DOHH2 (cell line): ENCODE results near the gene DSE.

Source experiments
- H3F3A ChIP-seq: fragments of 200-600 bp; sonication (generic), shearing (Covaris generic); 2 replicates; pipeline ENCODE4 v1.6.0; 2016; ENCODE audit warnings: antibody characterized with exemption, mild to moderate bottlenecking; ENCODE audit not compliant: control insufficient read depth, insufficient read depth
- H3K27ac ChIP-seq: fragments of 200-600 bp; sonication (generic); 2 replicates; pipeline ENCODE4 v1.5.1; 2014; ENCODE audit warnings: low read depth, mild to moderate bottlenecking, low read length, moderate library complexity
- H3K27me3 ChIP-seq: fragments of 200-600 bp; sonication (generic); 2 replicates; pipeline ENCODE4 v1.6.1; 2014; ENCODE audit warnings: mild to moderate bottlenecking, low read length, mixed read lengths; ENCODE audit not compliant: control insufficient read depth
- H3K36me3 ChIP-seq: fragments of 200-600 bp; sonication (generic); 2 replicates; pipeline ENCODE4 v1.6.1; 2014; ENCODE audit warnings: mild to moderate bottlenecking, low read length, moderate library complexity, mixed read lengths; ENCODE audit not compliant: control insufficient read depth
- H3K4me1 ChIP-seq: fragments of 200-600 bp; sonication (generic); 2 replicates; pipeline ENCODE4 v1.6.1; 2014; ENCODE audit warnings: mild to moderate bottlenecking, low read length, mixed read lengths; ENCODE audit not compliant: control insufficient read depth
- H3K4me2 ChIP-seq: fragments of 200-600 bp; sonication (generic); 2 replicates; pipeline ENCODE4 v1.6.0; 2014; ENCODE audit warnings: mild to moderate bottlenecking, low read length, moderate library complexity
- H3K4me3 ChIP-seq: fragments of 200-600 bp; sonication (generic); 2 replicates; pipeline ENCODE4 v1.5.1; 2014; ENCODE audit warnings: mild to moderate bottlenecking, low read length, mixed read lengths
- H3K79me2 ChIP-seq: fragments of 200-600 bp; sonication (generic); 2 replicates; pipeline ENCODE4 v1.6.1; 2014; ENCODE audit warnings: mild to moderate bottlenecking, low read length, mixed read lengths; ENCODE audit not compliant: control insufficient read depth
- H3K9me2 ChIP-seq: fragments of 200-600 bp; sonication (generic); replicated peaks from 2 replicates; pipeline ENCODE4 v1.6.1; 2014; ENCODE audit warnings: mild to moderate bottlenecking, low read length, mixed read lengths; ENCODE audit not compliant: control insufficient read depth
- H3K9me3 ChIP-seq: fragments of 200-600 bp; sonication (generic); 2 replicates; pipeline ENCODE4 v1.6.1; 2014; ENCODE audit warnings: antibody characterized with exemption, low read length, mixed read lengths; ENCODE audit not compliant: control insufficient read depth, insufficient read depth
- H4K20me1 ChIP-seq: fragments of 200-600 bp; sonication (generic); 2 replicates; pipeline ENCODE4 v1.6.0; 2014; ENCODE audit warnings: low read depth, mild to moderate bottlenecking, antibody characterized with exemption, low read length, moderate library complexity; ENCODE audit not compliant: control insufficient read depth, insufficient read depth
- EZH2phosphoT487 ChIP-seq: fragments of 200-600 bp; sonication (generic); IDR thresholded peaks from 2 replicates; pipeline ENCODE4 v1.6.1; 2017; ENCODE audit warnings: borderline replicate concordance, mild to moderate bottlenecking, antibody characterized with exemption, low read length, moderate library complexity, mixed read lengths
- TF ChIP-seq, protein P1 (sequence below): fragments of 200-600 bp; sonication (generic); IDR thresholded peaks from one replicate; pipeline ENCODE4 v1.5.1; 2014; ENCODE audit warnings: antibody characterized with exemption, mild to moderate bottlenecking, low read depth, low read length; ENCODE audit not compliant: poor library complexity, severe bottlenecking

DSE gene

DNA sequence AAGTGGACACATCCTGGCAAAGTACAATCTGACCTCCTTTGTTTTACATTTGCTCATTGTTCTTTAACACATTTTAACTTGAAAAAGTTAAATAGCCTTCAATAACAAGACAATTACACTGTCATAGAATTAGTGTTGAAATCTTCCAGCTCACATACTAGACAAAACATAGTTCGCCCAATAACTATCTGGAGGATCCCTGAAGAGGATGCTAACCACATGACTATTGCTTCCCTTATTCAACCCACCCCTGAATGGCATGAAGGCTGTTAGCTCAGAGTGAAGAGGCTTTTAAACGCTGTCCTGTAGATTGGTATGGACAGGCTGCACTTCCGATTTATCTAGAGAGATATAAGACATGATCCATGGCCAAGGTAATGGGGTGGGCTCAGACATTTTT, 15.0 kb upstream of the DSE start:
- Histone ChIP-seq H3K4me3 (no peak overlapping the region), H3K9me3 (no peaks in the 10 kb centered on the region), H3K36me3 (no peaks in the 10 kb centered on the region), H3K27ac (no peak overlapping the region), H3K27me3 (0 out of 2 replicates have a peak, but pooled peaks cover 4% of the 10 kb centered on the region), H3K4me1 (no peaks in the 10 kb centered on the region), H3K4me2 (no peak overlapping the region), H3F3A (no peaks in the 10 kb centered on the region), H4K20me1 (no peaks in the 10 kb centered on the region), H3K79me2 (no peaks in the 10 kb centered on the region), H3K9me2 (no peaks in the 10 kb centered on the region)
- TF ChIP-seq, protein P1, sequence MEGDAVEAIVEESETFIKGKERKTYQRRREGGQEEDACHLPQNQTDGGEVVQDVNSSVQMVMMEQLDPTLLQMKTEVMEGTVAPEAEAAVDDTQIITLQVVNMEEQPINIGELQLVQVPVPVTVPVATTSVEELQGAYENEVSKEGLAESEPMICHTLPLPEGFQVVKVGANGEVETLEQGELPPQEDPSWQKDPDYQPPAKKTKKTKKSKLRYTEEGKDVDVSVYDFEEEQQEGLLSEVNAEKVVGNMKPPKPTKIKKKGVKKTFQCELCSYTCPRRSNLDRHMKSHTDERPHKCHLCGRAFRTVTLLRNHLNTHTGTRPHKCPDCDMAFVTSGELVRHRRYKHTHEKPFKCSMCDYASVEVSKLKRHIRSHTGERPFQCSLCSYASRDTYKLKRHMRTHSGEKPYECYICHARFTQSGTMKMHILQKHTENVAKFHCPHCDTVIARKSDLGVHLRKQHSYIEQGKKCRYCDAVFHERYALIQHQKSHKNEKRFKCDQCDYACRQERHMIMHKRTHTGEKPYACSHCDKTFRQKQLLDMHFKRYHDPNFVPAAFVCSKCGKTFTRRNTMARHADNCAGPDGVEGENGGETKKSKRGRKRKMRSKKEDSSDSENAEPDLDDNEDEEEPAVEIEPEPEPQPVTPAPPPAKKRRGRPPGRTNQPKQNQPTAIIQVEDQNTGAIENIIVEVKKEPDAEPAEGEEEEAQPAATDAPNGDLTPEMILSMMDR, result no peak
- TF ChIP-seq EZH2phosphoT487, result no peak

DNA sequence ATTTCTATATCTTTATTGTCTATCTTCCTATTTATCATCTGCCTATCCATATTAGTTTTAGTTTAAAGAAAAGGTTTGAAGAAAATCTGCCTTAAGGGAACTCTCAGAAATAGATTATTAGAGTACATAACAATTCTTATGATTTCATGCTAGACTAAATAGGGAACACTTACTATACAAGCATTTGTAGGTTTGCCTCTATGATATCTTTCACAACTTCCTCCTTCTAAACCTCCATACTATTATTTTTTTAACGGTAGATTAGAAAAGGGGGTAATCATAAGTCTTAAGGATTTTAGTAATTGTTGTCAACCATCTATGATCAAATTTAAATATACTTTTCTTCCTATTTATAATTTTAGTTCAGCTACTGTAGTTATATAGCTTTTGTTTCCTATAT, 11.6 kb upstream of the DSE start:
- Histone ChIP-seq H4K20me1 (no peaks in the 10 kb centered on the region), H3K27ac (no peak overlapping the region)
- TF ChIP-seq, protein P1, result no peak
- TF ChIP-seq EZH2phosphoT487, result no peak

GRCh38 chr6:116359835-116360234, 10.9 kb upstream of the DSE start:
- no peaks in the 10 kb centered on the region for H3K36me3 ChIP-seq
- TF ChIP-seq, protein P1, result no peak
- TF ChIP-seq EZH2phosphoT487, result no peak

More for the DNA sequence above, 11.6 kb upstream of the DSE start:
- no peaks in the 10 kb centered on the region for H3K9me2 ChIP-seq
- no peaks in the 10 kb centered on the region for H3K79me2 ChIP-seq
- no peaks in the 10 kb centered on the region for H3F3A ChIP-seq
- H3K4me2 ChIP-seq, result no peak overlapping the region
- peaks cover 4% of the 10 kb centered on the region; the same call in 1 of the 2 replicates for H3K4me1 ChIP-seq
- H3K36me3 ChIP-seq, result no peaks in the 10 kb centered on the region
- H3K27me3 ChIP-seq, result peaks cover 9% of the 10 kb centered on the region
- no peak overlapping the region for H3K4me3 ChIP-seq
- no peaks in the 10 kb centered on the region for H3K9me3 ChIP-seq

More at GRCh38 chr6:116359835-116360234, 10.9 kb upstream of the DSE start:
- Histone ChIP-seq H3K9me3 (no peaks in the 10 kb centered on the region), H3K27ac (no peak overlapping the region), H3K9me2 (no peaks in the 10 kb centered on the region), H3K79me2 (no peaks in the 10 kb centered on the region), H3K4me2 (no peak overlapping the region), H3K4me3 (no peak overlapping the region), H3F3A (no peaks in the 10 kb centered on the region), H4K20me1 (no peaks in the 10 kb centered on the region), H3K27me3 (peaks cover 12% of the 10 kb centered on the region), H3K4me1 (peaks cover 4% of the 10 kb centered on the region; the same call in 1 of the 2 replicates)
